ENCODE results near the gene CALHM6. TPM values are rescaled to one million over a fixed set of nuclear protein-coding genes. Genes with fewer than 3 reads are reported as not detected.

The CALHM6 gene
- not detected for polyA plus RNA-seq (2013, experiment 1 of 2)
- not detected for polyA plus RNA-seq (2013, experiment 2 of 2)

- 47 to 56% methylated on average over 11 to 13 of the region's 13 CpGs for whole genome bisulfite sequencing, 2 experiments (ENCODE audit: insufficient coverage in 2 of 2)
- Histone ChIP-seq H3K9me3 (ENCODE audit: control insufficient read depth, low read length) (no peaks in the 10 kb centered on the region), H3K4me1 (ENCODE audit: control insufficient read depth, insufficient read depth, low read length, poor library complexity, severe bottlenecking) (no peaks in the 10 kb centered on the region), H3K4me3 (ENCODE audit: extremely low read depth, insufficient read depth, low read length, poor library complexity, severe bottlenecking) (peak within 1 kb of the TSS; percentile 32), H3K36me3 (ENCODE audit: control insufficient read depth, insufficient read depth, low read length) (no peaks in the 10 kb centered on the region), H3K27ac (ENCODE audit: low read depth, low read length, severe bottlenecking) (no peak within 1 kb of the TSS)
Observed at GRCh38 chr6:116461331-116461931, at the start of gene CALHM6. TSS of gene CALHM6 (plus strand) at chr6:116461375. CDS start at chr6:116461930, 555 bp downstream.

- H3K36me3 ChIP-seq (ENCODE audit: control insufficient read depth, insufficient read depth, low read length), result peaks cover 10% of the 10 kb centered on the region
- peaks cover 11% of the 10 kb centered on the region for H3K4me1 ChIP-seq (ENCODE audit: control insufficient read depth, insufficient read depth, low read length, poor library complexity, severe bottlenecking)
- H3K9me3 ChIP-seq (ENCODE audit: control insufficient read depth, low read length), result no peaks in the 10 kb centered on the region
- no peak overlapping the region for H3K27ac ChIP-seq (ENCODE audit: low read depth, low read length, severe bottlenecking)
- no peak overlapping the region for H3K4me3 ChIP-seq (ENCODE audit: extremely low read depth, insufficient read depth, low read length, poor library complexity, severe bottlenecking)
Observed at GRCh38 chr6:116412270-116412669, 48.9 kb upstream of the CALHM6 start.

GRCh38 chr6:116413357-116413756 lies 47.8 kb upstream of the CALHM6 start:
- no CpG with 5 or more reads among the region's 1 CpG for WGBS, 2 experiments (ENCODE audit: insufficient coverage in 2 of 2)
- no peaks in the 10 kb centered on the region for H3K9me3 ChIP-seq (ENCODE audit: control insufficient read depth, low read length)
- H3K4me1 ChIP-seq (ENCODE audit: control insufficient read depth, insufficient read depth, low read length, poor library complexity, severe bottlenecking), result peaks cover 11% of the 10 kb centered on the region

GRCh38 chr6:116417661-116418060 lies 43.5 kb upstream of the CALHM6 start:
- H3K4me3 ChIP-seq (ENCODE audit: extremely low read depth, insufficient read depth, low read length, poor library complexity, severe bottlenecking), result no peak overlapping the region
- H3K4me1 ChIP-seq (ENCODE audit: control insufficient read depth, insufficient read depth, low read length, poor library complexity, severe bottlenecking), result no peaks in the 10 kb centered on the region
- no peak overlapping the region for H3K27ac ChIP-seq (ENCODE audit: low read depth, low read length, severe bottlenecking)
- no peaks in the 10 kb centered on the region for H3K9me3 ChIP-seq (ENCODE audit: control insufficient read depth, low read length)
- 100% methylated on average over 2 to 3 of the region's 3 CpGs for WGBS, 2 experiments (ENCODE audit: insufficient coverage in 2 of 2)
- H3K36me3 ChIP-seq (ENCODE audit: control insufficient read depth, insufficient read depth, low read length), result peaks cover 3% of the 10 kb centered on the region

More at GRCh38 chr6:116413357-116413756, 47.8 kb upstream of the CALHM6 start:
- H3K36me3 ChIP-seq (ENCODE audit: control insufficient read depth, insufficient read depth, low read length), result peaks cover 6% of the 10 kb centered on the region
- H3K4me3 ChIP-seq (ENCODE audit: extremely low read depth, insufficient read depth, low read length, poor library complexity, severe bottlenecking), result no peak overlapping the region
- H3K27ac ChIP-seq (ENCODE audit: low read depth, low read length, severe bottlenecking), result no peak overlapping the region

- Histone ChIP-seq H3K4me3 (ENCODE audit: extremely low read depth, insufficient read depth, low read length, poor library complexity, severe bottlenecking) (no peak overlapping the region), H3K36me3 (ENCODE audit: control insufficient read depth, insufficient read depth, low read length) (peaks cover 3% of the 10 kb centered on the region), H3K27ac (ENCODE audit: low read depth, low read length, severe bottlenecking) (no peak overlapping the region), H3K9me3 (ENCODE audit: control insufficient read depth, low read length) (no peaks in the 10 kb centered on the region), H3K4me1 (ENCODE audit: control insufficient read depth, insufficient read depth, low read length, poor library complexity, severe bottlenecking) (no peaks in the 10 kb centered on the region)
- WGBS, 2 experiments (ENCODE audit: insufficient coverage in 2 of 2), result 100% methylated on average over 2 of the region's 2 CpGs
Observed at GRCh38 chr6:116419069-116419786, 41.9 kb upstream of the CALHM6 start.

- Histone ChIP-seq H3K4me3 (ENCODE audit: extremely low read depth, insufficient read depth, low read length, poor library complexity, severe bottlenecking) (no peak overlapping the region), H3K36me3 (ENCODE audit: control insufficient read depth, insufficient read depth, low read length) (no peaks in the 10 kb centered on the region), H3K9me3 (ENCODE audit: control insufficient read depth, low read length) (no peaks in the 10 kb centered on the region), H3K4me1 (ENCODE audit: control insufficient read depth, insufficient read depth, low read length, poor library complexity, severe bottlenecking) (no peaks in the 10 kb centered on the region), H3K27ac (ENCODE audit: low read depth, low read length, severe bottlenecking) (no peak overlapping the region)
- WGBS, 2 experiments (ENCODE audit: insufficient coverage in 2 of 2), result 92 to 100% methylated on average over 2 of the region's 5 CpGs
Observed at GRCh38 chr6:116420341-116420740, 40.8 kb upstream of the CALHM6 start.

- Histone ChIP-seq H3K36me3 (ENCODE audit: control insufficient read depth, insufficient read depth, low read length) (peaks cover 8% of the 10 kb centered on the region), H3K9me3 (ENCODE audit: control insufficient read depth, low read length) (no peaks in the 10 kb centered on the region), H3K27ac (ENCODE audit: low read depth, low read length, severe bottlenecking) (no peak overlapping the region), H3K4me3 (ENCODE audit: extremely low read depth, insufficient read depth, low read length, poor library complexity, severe bottlenecking) (no peak overlapping the region), H3K4me1 (ENCODE audit: control insufficient read depth, insufficient read depth, low read length, poor library complexity, severe bottlenecking) (no peaks in the 10 kb centered on the region)
- WGBS, 2 experiments (ENCODE audit: insufficient coverage in 2 of 2), result 83% methylated on average over 1 of the region's 3 CpGs; no CpG with 5 or more reads in 1 of the 2 experiments
Observed at GRCh38 chr6:116422238-116422637, 38.9 kb upstream of the CALHM6 start.

GRCh38 chr6:116424001-116424400 lies 37.2 kb upstream of the CALHM6 start:
- Histone ChIP-seq H3K4me1 (ENCODE audit: control insufficient read depth, insufficient read depth, low read length, poor library complexity, severe bottlenecking) (no peaks in the 10 kb centered on the region), H3K27ac (ENCODE audit: low read depth, low read length, severe bottlenecking) (no peak overlapping the region), H3K4me3 (ENCODE audit: extremely low read depth, insufficient read depth, low read length, poor library complexity, severe bottlenecking) (no peak overlapping the region), H3K9me3 (ENCODE audit: control insufficient read depth, low read length) (no peaks in the 10 kb centered on the region), H3K36me3 (ENCODE audit: control insufficient read depth, insufficient read depth, low read length) (peaks cover 24% of the 10 kb centered on the region)
- 100% methylated on average over 1 of the region's 1 CpG for WGBS, 2 experiments (ENCODE audit: insufficient coverage in 2 of 2)

GRCh38 chr6:116426551-116426950 lies 34.6 kb upstream of the CALHM6 start:
- H3K4me1 ChIP-seq (ENCODE audit: control insufficient read depth, insufficient read depth, low read length, poor library complexity, severe bottlenecking), result no peaks in the 10 kb centered on the region
- H3K27ac ChIP-seq (ENCODE audit: low read depth, low read length, severe bottlenecking), result no peak overlapping the region
- no peaks in the 10 kb centered on the region for H3K9me3 ChIP-seq (ENCODE audit: control insufficient read depth, low read length)
- WGBS, 2 experiments (ENCODE audit: insufficient coverage in 2 of 2), result 100% methylated on average over 1 of the region's 3 CpGs; no CpG with 5 or more reads in 1 of the 2 experiments
- no peak overlapping the region for H3K4me3 ChIP-seq (ENCODE audit: extremely low read depth, insufficient read depth, low read length, poor library complexity, severe bottlenecking)
- H3K36me3 ChIP-seq (ENCODE audit: control insufficient read depth, insufficient read depth, low read length), result peaks cover 37% of the 10 kb centered on the region

- H3K27ac ChIP-seq (ENCODE audit: low read depth, low read length, severe bottlenecking), result no peak overlapping the region
- no peaks in the 10 kb centered on the region for H3K4me1 ChIP-seq (ENCODE audit: control insufficient read depth, insufficient read depth, low read length, poor library complexity, severe bottlenecking)
- no peak overlapping the region for H3K4me3 ChIP-seq (ENCODE audit: extremely low read depth, insufficient read depth, low read length, poor library complexity, severe bottlenecking)
- peaks cover 50% of the 10 kb centered on the region for H3K36me3 ChIP-seq (ENCODE audit: control insufficient read depth, insufficient read depth, low read length)
- 90 to 100% methylated on average over 1 to 2 of the region's 2 CpGs for WGBS, 2 experiments (ENCODE audit: insufficient coverage in 2 of 2)
- H3K9me3 ChIP-seq (ENCODE audit: control insufficient read depth, low read length), result no peaks in the 10 kb centered on the region
Observed at GRCh38 chr6:116429111-116429510, 32.1 kb upstream of the CALHM6 start.

GRCh38 chr6:116430860-116431259 lies 30.3 kb upstream of the CALHM6 start:
- no peak overlapping the region for H3K27ac ChIP-seq (ENCODE audit: low read depth, low read length, severe bottlenecking)
- peaks cover 60% of the 10 kb centered on the region for H3K36me3 ChIP-seq (ENCODE audit: control insufficient read depth, insufficient read depth, low read length)
- H3K4me1 ChIP-seq (ENCODE audit: control insufficient read depth, insufficient read depth, low read length, poor library complexity, severe bottlenecking), result no peaks in the 10 kb centered on the region
- H3K4me3 ChIP-seq (ENCODE audit: extremely low read depth, insufficient read depth, low read length, poor library complexity, severe bottlenecking), result no peak overlapping the region
- 97 to 100% methylated on average over 2 to 3 of the region's 4 CpGs for WGBS, 2 experiments (ENCODE audit: insufficient coverage in 2 of 2)
- no peaks in the 10 kb centered on the region for H3K9me3 ChIP-seq (ENCODE audit: control insufficient read depth, low read length)

All from mesodermal cell (in vitro differentiated cells).